Kidney glomerular epithelial cell (primary cell): ENCODE results near the gene ZNF750.

Experiments
- DNase-seq: peaks from one replicate; lab custom pipeline; 2025; lab: John Stamatoyannopoulos, UW

ZNF750 gene

GRCh38 chr17:82835122-82835521 lies 4.7 kb downstream of the ZNF750 start:
- no peak for DNase-seq

DNA sequence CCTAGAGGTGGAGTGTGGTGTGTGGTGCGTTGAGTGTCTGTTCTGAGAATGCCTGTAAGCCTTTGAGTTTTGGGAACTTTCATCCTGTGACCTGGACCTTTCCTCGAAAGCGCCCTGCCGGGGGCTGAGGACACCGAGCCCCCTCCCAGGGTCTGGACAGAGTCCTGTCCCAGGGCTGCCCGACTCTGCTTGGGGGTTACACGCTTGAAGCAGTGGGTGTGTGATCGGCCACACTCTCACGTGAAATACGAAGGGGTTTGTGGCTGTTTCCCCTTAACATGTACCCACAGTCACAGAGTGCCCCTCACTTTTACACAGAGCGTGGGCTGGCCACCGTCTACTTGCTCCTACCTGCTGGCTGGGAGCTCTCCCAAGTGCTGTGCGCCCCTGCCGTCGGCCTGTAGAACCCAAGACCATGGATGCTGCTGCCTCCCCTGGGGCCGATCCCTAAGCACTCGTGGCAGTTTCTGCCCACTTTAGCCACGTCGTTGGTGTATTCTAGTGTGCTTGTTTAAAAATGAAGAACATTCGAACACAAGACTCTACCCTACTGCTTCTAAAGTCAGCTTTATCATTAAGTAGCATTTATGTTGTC lies 6.8 kb downstream of the ZNF750 start:
- no peak for DNase-seq

DNA sequence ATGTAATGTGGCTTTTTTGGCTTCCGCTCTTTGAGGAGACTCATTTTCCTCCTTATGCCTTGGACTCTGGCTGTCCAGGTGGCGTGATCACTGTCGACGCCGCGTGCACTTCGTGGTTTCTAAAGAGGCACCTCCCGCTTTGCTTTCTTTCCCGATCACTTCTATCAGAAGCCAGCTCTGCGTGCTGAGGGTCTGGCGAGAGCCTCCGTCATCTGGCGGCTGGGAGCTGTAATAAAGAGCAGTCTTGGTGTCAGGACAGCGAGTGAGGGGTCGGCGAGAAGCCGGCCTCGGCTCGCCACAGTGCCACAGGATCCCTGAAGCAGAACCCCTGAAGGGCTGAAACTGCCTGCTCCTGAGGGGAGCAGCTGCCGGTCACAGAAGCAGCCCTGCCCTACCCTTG lies 7.4 kb downstream of the ZNF750 start:
- no peak for DNase-seq

DNA sequence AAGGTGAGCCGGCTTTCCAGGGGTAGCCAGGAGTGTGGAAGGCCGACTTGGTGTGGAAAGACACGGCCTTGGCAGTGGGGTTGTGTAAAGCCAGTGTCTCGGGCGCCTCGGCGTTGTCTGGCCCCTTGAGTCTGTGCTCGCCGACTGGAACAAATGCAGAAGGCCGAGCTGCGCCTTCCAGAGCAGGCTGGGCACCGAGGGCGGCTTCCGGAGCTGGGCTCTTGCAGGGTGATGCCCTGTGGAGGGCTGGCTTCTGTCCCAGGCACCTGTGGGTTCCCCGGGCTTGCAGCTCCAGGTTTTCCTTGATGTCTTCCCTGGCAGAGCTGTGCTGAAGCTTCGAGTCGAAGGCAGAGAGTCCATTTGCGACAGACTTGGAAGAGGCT lies 8.0 kb downstream of the ZNF750 start:
- no peak for DNase-seq

DNA sequence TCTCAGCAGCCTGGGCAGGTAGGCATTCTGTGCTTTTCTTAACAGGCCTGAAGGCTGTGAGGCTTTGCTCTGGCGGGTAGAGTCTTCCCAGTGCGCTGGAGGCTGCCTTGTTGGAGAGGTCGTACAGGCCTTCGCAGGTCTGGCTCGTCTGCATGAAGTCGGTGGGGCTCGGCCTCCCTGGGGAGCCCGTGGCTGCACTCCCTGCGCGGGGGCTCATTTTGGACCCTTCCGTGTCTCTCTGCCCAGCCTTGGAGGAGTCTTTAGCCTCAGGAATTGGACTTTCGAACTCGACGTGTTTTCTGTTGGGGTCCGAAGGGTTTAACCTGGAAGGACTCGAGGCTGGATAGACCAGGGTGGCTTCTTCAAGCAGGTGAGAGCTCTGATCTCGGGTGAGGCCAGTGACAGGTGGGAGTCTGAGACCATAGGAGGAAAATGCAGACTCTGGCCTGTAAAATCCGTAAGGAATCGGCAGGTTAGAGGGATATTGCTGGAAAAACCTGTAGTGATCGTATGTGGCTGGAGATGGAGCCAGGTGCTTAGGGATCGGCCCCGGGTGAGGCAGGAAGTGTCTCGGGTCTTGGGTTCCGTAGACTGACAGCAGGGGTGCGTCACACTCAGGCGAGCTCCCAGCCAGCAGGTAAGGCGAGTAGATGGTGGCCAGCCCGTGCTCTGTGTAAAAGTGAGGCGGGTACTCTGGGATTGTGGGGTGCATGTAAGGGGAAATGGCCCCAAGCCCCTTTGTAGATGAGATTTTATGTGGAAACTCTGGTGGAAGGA lies 8.6 kb downstream of the ZNF750 start:
- DNase-seq: no peak

DNA sequence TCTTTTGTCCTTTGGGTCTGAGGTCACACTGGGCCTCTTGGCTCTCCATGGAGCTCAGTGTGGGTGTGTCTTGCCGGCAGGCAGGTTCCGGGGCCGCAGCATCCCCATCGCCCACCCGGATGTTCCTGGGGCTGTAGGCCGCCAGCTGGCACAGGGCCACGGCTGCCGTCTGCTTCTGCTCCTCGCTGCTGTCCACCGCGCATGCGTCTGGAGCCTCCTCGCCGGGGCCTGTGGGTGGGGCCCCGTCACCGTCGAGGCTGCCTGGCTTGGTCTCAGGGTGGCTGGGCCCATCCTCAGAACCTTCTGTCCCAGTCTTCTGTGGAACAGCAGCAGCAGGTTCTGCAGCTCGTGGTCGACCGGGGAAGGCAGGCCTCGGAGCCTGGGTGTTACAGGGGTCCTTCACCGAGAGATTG lies 9.6 kb downstream of the ZNF750 start:
- DNase-seq: no peak

- DNase-seq: no peak
These were observed 10.8 kb downstream of the ZNF750 start for GRCh38 chr17:82828875-82829487.

DNA sequence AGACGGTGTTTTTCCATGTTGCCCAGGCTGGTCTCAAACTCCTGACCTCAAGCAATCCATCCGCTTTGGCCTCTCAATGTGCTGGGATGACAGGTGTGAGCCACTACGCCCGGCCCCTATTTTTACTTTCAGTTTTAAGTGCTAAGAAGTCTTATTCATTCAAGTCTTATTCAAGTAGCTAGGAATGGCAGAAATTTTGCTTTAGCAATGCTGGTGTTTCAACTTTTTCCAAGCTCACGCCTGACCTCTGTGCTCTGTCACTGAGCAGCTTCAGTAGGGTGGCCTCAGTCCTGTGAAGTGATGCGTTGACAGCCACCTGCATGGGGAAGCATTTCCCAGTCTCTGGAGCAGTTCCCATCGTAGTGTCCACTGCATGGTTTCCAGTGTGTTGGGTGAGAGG lies 12.9 kb downstream of the ZNF750 start:
- DNase-seq: no peak

DNA sequence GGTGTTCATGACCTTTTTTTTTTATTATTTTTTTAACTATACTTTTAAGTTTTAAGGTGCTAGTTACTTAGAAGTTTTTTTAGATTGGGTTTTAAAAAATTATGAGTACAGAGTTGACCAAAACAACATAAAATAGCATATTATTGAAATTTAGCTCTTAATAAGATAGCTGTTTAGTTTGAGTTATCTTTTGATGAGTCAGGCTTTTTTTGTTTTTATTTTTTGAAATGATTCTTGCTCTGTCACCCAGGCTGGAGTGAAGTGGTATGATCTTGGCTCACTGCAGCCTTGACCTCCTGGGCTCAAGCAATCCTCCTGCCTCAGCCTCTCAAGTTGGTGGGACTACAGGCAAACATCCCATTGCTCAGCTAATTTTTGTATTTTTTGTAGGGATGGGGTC lies 13.6 kb downstream of the ZNF750 start:
- no peak for DNase-seq

- DNase-seq: no peak
These were observed 14.2 kb downstream of the ZNF750 start for GRCh38 chr17:82825540-82826124.

GRCh38 chr17:82823004-82823403 lies 16.8 kb downstream of the ZNF750 start:
- no peak for DNase-seq

DNA sequence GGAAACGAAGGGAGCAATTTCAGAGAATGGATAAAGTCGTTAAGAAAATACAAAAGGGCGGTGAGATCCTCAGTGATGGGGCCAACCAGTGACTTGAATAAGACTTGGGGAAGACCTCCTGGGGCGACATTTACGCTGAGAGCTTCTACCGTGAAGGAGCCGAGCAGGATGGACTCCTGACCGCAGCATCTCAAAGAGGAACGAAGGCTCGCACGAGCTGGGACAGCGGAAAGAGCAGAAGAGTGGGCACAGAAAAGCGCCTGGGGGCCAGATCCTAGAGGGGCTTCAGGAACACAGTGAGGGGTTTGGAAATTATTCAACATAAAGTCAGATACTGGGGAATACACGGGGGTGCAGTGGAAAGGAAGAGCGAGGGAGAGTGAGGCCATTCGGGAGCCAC lies 17.5 kb downstream of the ZNF750 start:
- DNase-seq: no peak

- DNase-seq: no peak
These were observed 18.3 kb downstream of the ZNF750 start for GRCh38 chr17:82821554-82821953.

- no peak for DNase-seq
These were observed 19.3 kb downstream of the ZNF750 start for GRCh38 chr17:82820278-82821251.

GRCh38 chr17:82817947-82818346 lies 21.9 kb downstream of the ZNF750 start:
- no peak for DNase-seq

- no peak for DNase-seq
These were observed 23.5 kb downstream of the ZNF750 start for GRCh38 chr17:82816358-82816757.

DNA sequence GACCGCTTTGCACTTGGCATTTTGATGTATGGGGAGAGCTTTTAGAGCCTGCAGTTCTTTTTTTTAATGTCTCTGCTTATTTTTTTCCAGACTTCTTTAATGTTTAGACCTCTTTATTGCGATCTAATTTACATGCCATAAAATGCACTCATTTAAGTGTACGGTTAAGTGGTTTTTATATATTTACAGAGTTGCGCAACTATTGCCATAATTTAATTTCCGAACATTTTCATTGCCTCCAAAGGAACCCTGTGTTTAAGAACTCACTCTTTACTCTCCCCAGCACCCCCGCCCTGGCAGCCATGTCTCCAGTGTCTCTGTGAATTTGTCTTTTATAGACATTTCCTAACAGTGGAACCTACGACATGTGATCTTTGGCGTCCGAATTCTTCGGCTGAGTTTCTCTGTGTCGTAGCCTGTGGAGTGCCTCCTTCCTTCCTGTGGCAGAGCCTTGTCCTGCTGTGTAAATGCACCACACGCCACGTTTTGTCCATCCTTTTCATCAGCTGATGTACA lies 24.0 kb downstream of the ZNF750 start:
- DNase-seq: no peak

DNA sequence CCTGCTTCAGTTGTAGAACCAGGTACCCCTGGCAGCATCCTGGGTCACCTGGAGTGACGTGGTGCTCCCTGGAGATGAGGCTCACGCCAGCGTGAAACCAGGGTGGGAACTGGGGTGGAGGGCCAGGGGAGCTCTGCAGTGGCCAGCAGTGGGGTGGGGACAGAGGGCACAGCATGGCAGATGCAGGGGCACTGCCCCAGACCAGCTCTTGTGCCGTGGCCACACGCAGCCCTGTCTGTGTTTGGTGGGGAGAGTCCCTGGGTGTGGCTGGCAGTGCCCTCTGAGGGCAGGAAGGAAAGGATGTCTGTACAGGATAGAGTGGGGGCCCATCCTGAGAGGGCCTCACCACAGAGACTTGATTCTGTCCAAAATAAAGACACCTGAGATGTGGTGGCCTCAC lies 24.5 kb downstream of the ZNF750 start:
- no peak for DNase-seq

GRCh38 chr17:82814834-82815233 lies 25.0 kb downstream of the ZNF750 start:
- no peak for DNase-seq

DNA sequence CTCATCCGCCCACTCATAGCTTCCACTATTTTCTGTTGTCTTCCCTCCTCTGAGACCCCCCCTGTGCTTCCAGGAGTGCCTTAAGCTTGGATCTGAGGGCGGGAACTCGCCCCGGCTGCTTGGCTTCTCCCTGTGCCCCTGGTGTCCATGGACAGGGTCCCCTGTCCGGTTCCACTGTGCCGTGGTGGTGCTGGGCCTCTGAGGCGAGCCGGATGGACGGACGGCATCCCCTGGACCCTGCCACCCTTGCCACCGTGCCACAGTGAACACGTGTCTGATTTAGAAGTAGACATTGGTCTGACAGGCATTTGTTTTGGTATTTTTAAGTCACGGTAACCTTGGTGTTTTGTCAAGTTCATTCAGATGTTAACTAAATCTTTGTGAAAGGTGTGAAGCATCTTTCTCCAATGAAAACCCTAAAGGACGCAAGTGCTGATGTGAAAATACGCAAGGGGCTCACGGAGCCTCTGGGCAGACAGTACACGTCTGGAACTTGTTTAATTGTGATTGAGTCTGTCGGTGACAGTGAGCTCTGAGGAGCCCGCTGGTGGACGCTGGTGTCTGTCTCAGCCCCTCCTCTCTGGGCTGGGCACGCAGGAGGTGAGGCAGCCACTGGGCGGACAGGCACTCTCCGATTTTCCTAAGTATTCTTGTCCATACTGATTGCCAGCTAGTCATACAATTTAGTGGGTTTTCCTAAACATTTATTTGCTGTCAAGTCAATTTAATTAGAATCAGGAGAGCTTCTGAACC lies 26.3 kb downstream of the ZNF750 start:
- DNase-seq: no peak

- DNase-seq: no peak
These were observed 27.2 kb downstream of the ZNF750 start for GRCh38 chr17:82812601-82813000.
